WTC11 (cell line): Measurements from ENCODE around the gene SOX5. TPM values are rescaled to one million over a fixed set of nuclear protein-coding genes. Genes with fewer than 3 reads are reported as not detected.

Experiments used
- ATAC-seq: fragments of 200-7000 bp; cut with Tn5 transposase; 2 replicates; pipeline ENCODE4 v1.10.0; 2021; ENCODE audit warnings: mild to moderate bottlenecking, moderate library complexity
- CTCF ChIA-PET: fragments of 300-600 bp; sonication (Branson Sonifier 250); formaldehyde crosslinking; loops from one replicate; lab custom pipeline; 2021; ENCODE audit warnings: antibody characterized with exemption; lab: Charles Lee
- POLR2A ChIA-PET: fragments of 350-600 bp; sonication (Branson Sonifier 250); formaldehyde crosslinking; loops from one replicate; lab custom pipeline; 2021; ENCODE audit warnings: antibody characterized with exemption; lab: Charles Lee
- DNase-seq: peaks from one replicate; pipeline ENCODE4 v3.0.0; 2021; ENCODE audit warnings: low spot score
- H3K27ac Mint-ChIP-seq: 2 replicates; pipeline ENCODE4 v1.8.0; 2021; ENCODE audit warnings: mixed read lengths
- H3K27me3 Mint-ChIP-seq: 2 replicates; pipeline ENCODE4 v1.8.0; 2021; ENCODE audit warnings: low read depth, mild to moderate bottlenecking, moderate library complexity, mixed read lengths
- H3K36me3 Mint-ChIP-seq: 2 replicates; pipeline ENCODE4 v1.8.0; 2021; ENCODE audit warnings: mixed read lengths
- H3K4me1 Mint-ChIP-seq: 2 replicates; pipeline ENCODE4 v1.8.0; 2022; ENCODE audit warnings: mixed read lengths
- H3K4me3 Mint-ChIP-seq: 2 replicates; pipeline ENCODE4 v1.8.0; 2021; ENCODE audit warnings: mild to moderate bottlenecking, moderate library complexity, mixed read lengths
- H3K9me3 Mint-ChIP-seq: 2 replicates; pipeline ENCODE4 v1.8.0; 2021; ENCODE audit warnings: mixed read lengths
- ATF6 ChIP-seq: sonication (generic); formaldehyde crosslinking; IDR thresholded peaks from 2 replicates; pipeline ENCODE4 v1.8.1; 2023; ENCODE audit warnings: mild to moderate bottlenecking, missing genetic modification reagents
- CREB1 ChIP-seq: sonication (generic); formaldehyde crosslinking; IDR thresholded peaks from 2 replicates; pipeline ENCODE4 v1.8.0; 2023; ENCODE audit warnings: mild to moderate bottlenecking, missing genetic modification reagents
- E2F1 ChIP-seq: sonication (generic); formaldehyde crosslinking; IDR thresholded peaks from 2 replicates; pipeline ENCODE4 v1.8.0; 2022; ENCODE audit warnings: mild to moderate bottlenecking, missing genetic modification reagents
- ETV6 ChIP-seq: sonication (generic); formaldehyde crosslinking; IDR thresholded peaks from 2 replicates; pipeline ENCODE4 v1.8.1; 2022; ENCODE audit warnings: mild to moderate bottlenecking, missing genetic modification reagents
- FOXP1 ChIP-seq: sonication (generic); formaldehyde crosslinking; IDR thresholded peaks from 2 replicates; pipeline ENCODE4 v1.8.0; 2022; ENCODE audit warnings: missing genetic modification reagents, mild to moderate bottlenecking, moderate library complexity, borderline replicate concordance
- GTF2I ChIP-seq: fragments of 250-450 bp; sonication (Bioruptor Pico); conservative IDR thresholded peaks from 2 replicates; pipeline ENCODE4 v1.4.0; 2021; ENCODE audit warnings: mild to moderate bottlenecking
- HMGXB4 ChIP-seq: sonication (generic); formaldehyde crosslinking; IDR thresholded peaks from 2 replicates; pipeline ENCODE4 v1.8.1; 2023; ENCODE audit warnings: mild to moderate bottlenecking, moderate library complexity, missing genetic modification reagents
- IRF2 ChIP-seq: sonication (generic); formaldehyde crosslinking; IDR thresholded peaks from 2 replicates; pipeline ENCODE4 v1.8.0; 2022; ENCODE audit warnings: low read depth, missing genetic modification reagents, borderline replicate concordance
- JUN ChIP-seq: sonication (generic); formaldehyde crosslinking; IDR thresholded peaks from 2 replicates; pipeline ENCODE4 v1.8.0; 2023; ENCODE audit warnings: mild to moderate bottlenecking, missing genetic modification reagents
- NFATC4 ChIP-seq: fragments of 250-450 bp; sonication (Bioruptor Pico); IDR thresholded peaks from 2 replicates; pipeline ENCODE4 v1.9.0; 2021; ENCODE audit warnings: mild to moderate bottlenecking
- NFE2L1 ChIP-seq: sonication (generic); formaldehyde crosslinking; IDR thresholded peaks from 2 replicates; pipeline ENCODE4 v1.8.1; 2023; ENCODE audit warnings: missing genetic modification reagents
- NR2C2 ChIP-seq: sonication (generic); formaldehyde crosslinking; IDR thresholded peaks from 2 replicates; pipeline ENCODE4 v1.8.0; 2022; ENCODE audit warnings: mild to moderate bottlenecking, missing genetic modification reagents
- STAT6 ChIP-seq: sonication (generic); formaldehyde crosslinking; conservative IDR thresholded peaks from 2 replicates; pipeline ENCODE4 v1.8.1; 2023; ENCODE audit warnings: mild to moderate bottlenecking, low read depth, missing genetic modification reagents, moderate library complexity
- TEAD1 ChIP-seq: sonication (generic); formaldehyde crosslinking; IDR thresholded peaks from 2 replicates; pipeline ENCODE4 v1.8.0; 2022; ENCODE audit warnings: mild to moderate bottlenecking, missing genetic modification reagents
- TEAD4 ChIP-seq: sonication (generic); formaldehyde crosslinking; IDR thresholded peaks from 2 replicates; pipeline ENCODE4 v1.8.0; 2022; ENCODE audit warnings: mild to moderate bottlenecking, missing genetic modification reagents
- ZMAT4 ChIP-seq: fragments of 250-450 bp; sonication (Bioruptor Pico); IDR thresholded peaks from 2 replicates; pipeline ENCODE4 v1.9.0; 2021; ENCODE audit warnings: mild to moderate bottlenecking
- ZNF219 ChIP-seq: sonication (generic); formaldehyde crosslinking; IDR thresholded peaks from 2 replicates; pipeline ENCODE4 v1.8.0; 2023; ENCODE audit warnings: missing genetic modification reagents, mild to moderate bottlenecking, borderline replicate concordance
- ZNF263 ChIP-seq: sonication (generic); formaldehyde crosslinking; IDR thresholded peaks from 2 replicates; pipeline ENCODE4 v1.8.1; 2022; ENCODE audit warnings: low read depth, mild to moderate bottlenecking, moderate library complexity, missing genetic modification reagents
- ZNF416 ChIP-seq: fragments of 250-450 bp; sonication (Bioruptor Pico); IDR thresholded peaks from 2 replicates; pipeline ENCODE4 v1.9.0; 2021; ENCODE audit warnings: mild to moderate bottlenecking, inconsistent platforms
- total RNA-seq: library from RNA; stranded (reverse); gene quantifications from 3 replicates; pipeline ENCODE4 v1.2.3, GENCODE V29; 2021
- TF ChIP-seq, protein P1 (sequence below): fragments of 250-450 bp; sonication (Bioruptor Pico); IDR thresholded peaks from 2 replicates; pipeline ENCODE4 v1.9.0; 2021; ENCODE audit warnings: moderate library complexity, mild to moderate bottlenecking, inconsistent platforms, borderline replicate concordance

The SOX5 gene
- total RNA-seq, 1 experiment from 2014 or later: 2.3 TPM

GRCh38 chr12:23560611-23561010 lies 388.9 kb downstream of the SOX5 start:
- no peak for ATAC-seq
- POLR2A ChIA-PET: no interaction called here
- no peak for TF ChIP-seq NFE2L1
- TF ChIP-seq HMGXB4 (CRISPR knock-in tag): no peak
- no peak for TF ChIP-seq TEAD4 (CRISPR knock-in tag)
- TF ChIP-seq NR2C2: no peak
- TF ChIP-seq IRF2 (CRISPR knock-in tag): no peak
- no peak for TF ChIP-seq NFATC4 (CRISPR knock-in tag)
- TF ChIP-seq STAT6 (CRISPR knock-in tag): no peak
- TF ChIP-seq, protein P1, sequence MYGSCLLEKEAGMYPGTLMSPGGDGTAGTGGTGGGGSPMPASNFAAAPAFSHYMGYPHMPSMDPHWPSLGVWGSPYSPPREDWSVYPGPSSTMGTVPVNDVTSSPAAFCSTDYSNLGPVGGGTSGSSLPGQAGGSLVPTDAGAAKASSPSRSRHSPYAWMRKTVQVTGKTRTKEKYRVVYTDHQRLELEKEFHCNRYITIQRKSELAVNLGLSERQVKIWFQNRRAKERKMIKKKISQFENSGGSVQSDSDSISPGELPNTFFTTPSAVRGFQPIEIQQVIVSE (CRISPR knock-in tag): no peak
- TF ChIP-seq FOXP1 (CRISPR knock-in tag): no peak
- no peak for TF ChIP-seq ETV6 (CRISPR knock-in tag)
- TF ChIP-seq ATF6 (CRISPR knock-in tag): no peak
- TF ChIP-seq ZNF263: no peak
- TF ChIP-seq E2F1 (CRISPR knock-in tag): no peak
- no peak for TF ChIP-seq ZNF219 (CRISPR knock-in tag)
- no peak for TF ChIP-seq ZNF416 (CRISPR knock-in tag)
- no peak for TF ChIP-seq TEAD1
- no peak for TF ChIP-seq GTF2I (CRISPR knock-in tag)
- no peak for TF ChIP-seq CREB1 (CRISPR knock-in tag)
- TF ChIP-seq JUN (CRISPR knock-in tag): no peak
- TF ChIP-seq ZMAT4 (CRISPR knock-in tag): no peak
- no peaks in the 10 kb centered on the region for H3K27me3 Mint-ChIP-seq
- no peaks in the 10 kb centered on the region for H3K9me3 Mint-ChIP-seq
- CTCF ChIA-PET: no interaction called here
- DNase-seq: no peak
- no peaks in the 10 kb centered on the region for H3K36me3 Mint-ChIP-seq
- H3K4me3 Mint-ChIP-seq: no peak overlapping the region
- H3K27ac Mint-ChIP-seq: no peak overlapping the region
- peaks cover 24% of the 10 kb centered on the region for H3K4me1 Mint-ChIP-seq
